GM23248 (cell line): ENCODE data around the gene PLCG1.

Experiments
- EZH2 ChIP-seq: fragments of 200-600 bp; sonication (generic); IDR thresholded peaks from 2 replicates; pipeline ENCODE4 v1.6.1; 2018; ENCODE audit warnings: antibody characterized with exemption, mild to moderate bottlenecking; ENCODE audit not compliant: insufficient read depth, poor library complexity, severe bottlenecking
- EZH2phosphoT487 ChIP-seq: fragments of 200-600 bp; sonication (generic); IDR thresholded peaks from 2 replicates; pipeline ENCODE4 v1.6.1; 2018; ENCODE audit warnings: antibody characterized with exemption, moderate library complexity, mild to moderate bottlenecking, low read depth; ENCODE audit not compliant: insufficient read depth

GRCh38 chr20:41177636-41178035 is 40.3 kb downstream of the PLCG1 start:
- TF ChIP-seq EZH2phosphoT487 (no peak), EZH2 (no peak)
